ENCODE data around the gene FIGNL1.
A peak's percentile ranks its signal among the peaks of the same experiment; 100 is the strongest.
"Not testable (repeated sequence)": the region's sequence is repeated elsewhere in the genome, so short reads cannot be mapped to it uniquely, and the experiment has no call there.

The FIGNL1 gene

DNA sequence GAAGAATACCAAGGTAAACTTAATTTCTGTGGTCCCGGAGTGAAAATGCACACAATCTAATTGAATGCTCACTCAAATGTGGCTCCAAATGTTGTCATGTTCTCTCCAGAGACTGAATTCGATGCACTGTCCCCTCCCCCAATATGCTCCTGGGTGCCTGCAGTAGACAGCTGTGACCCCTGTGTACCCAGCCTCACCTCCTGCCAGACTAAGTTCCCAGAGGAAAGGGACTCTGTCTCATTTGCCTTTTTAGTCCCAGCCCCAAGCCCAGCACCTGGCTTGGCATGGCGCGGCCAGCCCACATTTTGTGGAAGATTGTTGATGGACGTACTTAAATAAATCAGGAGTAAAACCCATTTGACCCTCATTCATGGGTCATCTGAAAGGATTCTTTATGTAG is 21.8 kb upstream of the FIGNL1 start:
- DNase-seq (ENCODE audit: extremely low read depth in 1 of 2, low read depth in 1 of 2) = no peak

GRCh38 chr7:50470250-50471163 is 20.4 kb upstream of the FIGNL1 start:
- no peak for DNase-seq (ENCODE audit: extremely low read depth in 1 of 2, low read depth in 1 of 2)

DNA sequence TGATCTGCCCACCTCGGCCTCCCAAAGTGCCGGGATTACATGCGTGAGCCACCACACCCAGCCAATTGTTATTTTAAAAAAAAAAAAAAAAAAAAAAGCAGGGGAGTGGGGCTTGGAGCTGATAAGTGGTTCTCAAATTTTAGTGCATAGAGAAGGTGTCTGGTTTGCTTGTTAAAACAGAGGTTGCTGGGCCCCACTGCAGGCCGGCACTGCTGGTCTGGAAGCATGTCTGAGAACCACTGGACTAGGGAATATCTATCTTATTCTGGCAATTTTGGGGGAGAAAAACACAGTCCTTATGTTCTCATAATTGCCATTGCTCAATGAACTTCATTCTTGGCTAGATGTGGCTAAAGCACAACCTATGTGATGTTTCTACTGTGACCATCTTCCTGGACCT is 19.0 kb upstream of the FIGNL1 start:
- no peak for DNase-seq (ENCODE audit: extremely low read depth in 1 of 2, low read depth in 1 of 2)

GRCh38 chr7:50467817-50468610 is 17.9 kb upstream of the FIGNL1 start:
- peak; percentile 53 to 64 for DNase-seq (ENCODE audit: extremely low read depth in 1 of 2, low read depth in 1 of 2)

GRCh38 chr7:50466815-50467585 is 16.9 kb upstream of the FIGNL1 start:
- DNase-seq (ENCODE audit: extremely low read depth in 1 of 2, low read depth in 1 of 2) = no peak

DNA sequence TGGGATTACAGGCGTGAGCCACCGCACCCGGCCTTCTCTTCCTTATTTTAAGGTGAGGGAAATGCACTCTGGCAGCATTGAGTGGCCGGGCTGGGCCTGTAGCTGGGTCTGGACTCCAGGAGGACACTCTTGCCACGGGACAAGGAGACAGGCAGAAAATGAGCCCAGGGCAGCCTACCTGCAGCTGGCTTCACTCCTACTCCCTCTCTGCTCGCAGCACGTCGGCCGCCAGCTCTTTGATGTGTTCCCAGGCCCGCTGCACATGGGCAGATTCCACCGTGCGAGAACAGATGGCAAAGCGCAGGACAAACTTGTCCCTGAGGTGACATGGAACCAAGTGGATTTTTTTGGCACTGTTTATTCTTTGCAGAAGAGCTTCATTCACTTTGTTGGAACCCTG is 12.9 kb upstream of the FIGNL1 start:
- DNase-seq (ENCODE audit: extremely low read depth in 1 of 2, low read depth in 1 of 2) = no peak

GRCh38 chr7:50462361-50462760 is 12.2 kb upstream of the FIGNL1 start:
- no peak for DNase-seq (ENCODE audit: extremely low read depth in 1 of 2, low read depth in 1 of 2)

- DNase-seq (ENCODE audit: extremely low read depth in 1 of 2, low read depth in 1 of 2) = no peak
Observed at GRCh38 chr7:50461695-50462094, 11.5 kb upstream of the FIGNL1 start.

- DNase-seq (ENCODE audit: extremely low read depth in 1 of 2, low read depth in 1 of 2) = not testable (repeated sequence)
Observed at GRCh38 chr7:50459183-50459582, 9.0 kb upstream of the FIGNL1 start.

DNA sequence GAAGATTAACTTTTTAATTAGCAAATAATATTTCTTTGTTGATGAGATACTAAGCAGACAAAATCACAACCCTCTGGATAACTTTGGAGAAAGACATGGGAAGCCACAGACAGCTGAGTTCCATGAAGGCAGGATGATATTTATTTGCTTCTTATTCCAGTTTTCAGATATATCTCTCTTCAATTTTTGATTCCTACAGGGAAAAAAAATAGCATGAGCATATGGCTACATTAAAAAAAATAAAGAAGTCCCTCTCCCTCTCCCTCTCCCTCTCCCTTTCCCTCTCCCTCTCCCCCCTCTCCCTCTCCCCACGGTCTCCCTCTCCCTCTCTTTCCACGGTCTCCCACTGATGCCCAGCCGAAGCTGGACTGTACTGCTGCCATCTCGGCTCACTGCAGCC is 8.5 kb upstream of the FIGNL1 start:
- not testable (repeated sequence) for DNase-seq (ENCODE audit: extremely low read depth in 1 of 2, low read depth in 1 of 2)

GRCh38 chr7:50456371-50457123 is 6.4 kb upstream of the FIGNL1 start:
- DNase-seq (ENCODE audit: extremely low read depth in 1 of 2, low read depth in 1 of 2) = no peak

DNA sequence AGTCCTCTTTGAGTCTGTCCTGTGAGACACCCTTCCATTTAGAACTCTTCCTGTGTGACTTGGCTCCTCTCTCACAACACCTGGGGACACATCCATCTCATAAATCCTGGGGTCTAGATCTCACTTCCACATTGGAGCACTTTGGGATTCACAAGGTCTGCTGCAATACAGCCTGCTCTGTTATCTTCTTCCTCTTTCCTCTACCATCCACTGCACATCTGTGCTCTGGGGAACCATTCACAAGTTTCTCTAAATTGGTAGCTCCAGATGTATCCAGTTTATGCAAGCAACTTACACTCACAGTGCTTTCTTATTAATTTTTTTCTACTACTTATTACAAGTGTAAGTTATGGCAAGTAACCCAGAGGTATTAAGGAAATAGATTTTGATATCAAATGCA is 5.5 kb upstream of the FIGNL1 start:
- no peak for DNase-seq (ENCODE audit: extremely low read depth in 1 of 2, low read depth in 1 of 2)

DNA sequence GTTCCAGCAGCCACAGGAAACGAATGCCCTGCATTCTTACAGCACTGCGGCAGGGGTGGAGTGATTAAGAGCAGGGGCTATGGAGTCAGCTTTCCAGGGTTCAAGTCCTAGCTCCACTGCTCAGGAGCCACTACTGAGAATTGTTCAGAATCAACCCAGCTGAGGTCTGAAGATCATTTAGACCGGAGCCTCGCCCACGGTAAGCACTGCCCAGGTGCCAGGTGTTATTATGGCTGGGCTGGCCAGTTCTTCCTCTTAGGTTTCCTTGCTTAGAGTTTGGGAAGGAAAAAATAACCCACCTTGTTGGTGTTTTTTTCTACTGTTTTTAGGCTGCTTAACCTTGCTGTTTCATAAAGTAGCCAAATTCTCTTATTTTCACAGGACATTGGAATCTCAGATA is 4.8 kb upstream of the FIGNL1 start:
- DNase-seq (ENCODE audit: extremely low read depth in 1 of 2, low read depth in 1 of 2) = no peak

GRCh38 chr7:50450590-50451032 is 461 bp upstream of the FIGNL1 start:
- no peak for DNase-seq (ENCODE audit: extremely low read depth in 1 of 2, low read depth in 1 of 2)

DNA sequence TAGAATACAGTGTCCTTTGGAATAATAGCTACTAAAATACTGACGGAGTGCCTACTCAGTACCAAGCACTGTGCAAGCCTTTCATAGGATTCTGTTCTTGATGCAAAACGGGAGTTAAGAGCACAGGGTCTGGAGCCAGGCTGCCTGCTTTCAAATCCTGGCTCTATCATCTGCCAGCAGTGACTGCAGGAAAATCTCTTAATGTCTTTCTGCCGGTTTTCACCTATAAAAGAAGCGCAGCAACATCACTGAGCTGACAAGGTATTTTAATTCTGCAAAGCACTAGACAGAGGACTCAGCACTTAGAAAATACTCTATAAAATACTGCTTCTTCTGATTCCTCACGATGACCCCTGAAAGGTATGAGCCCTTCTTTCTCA is 659 bp downstream of the FIGNL1 start:
- no peak for DNase-seq (ENCODE audit: extremely low read depth in 1 of 2, low read depth in 1 of 2)

- no peak for DNase-seq (ENCODE audit: extremely low read depth in 1 of 2, low read depth in 1 of 2)
Observed at GRCh38 chr7:50448823-50449222, 1.3 kb downstream of the FIGNL1 start.

- peak in 1 of 2 donors; percentile 21 for DNase-seq (ENCODE audit: extremely low read depth in 1 of 2, low read depth in 1 of 2)
Observed at GRCh38 chr7:50446542-50446960, 3.6 kb downstream of the FIGNL1 start.

DNA sequence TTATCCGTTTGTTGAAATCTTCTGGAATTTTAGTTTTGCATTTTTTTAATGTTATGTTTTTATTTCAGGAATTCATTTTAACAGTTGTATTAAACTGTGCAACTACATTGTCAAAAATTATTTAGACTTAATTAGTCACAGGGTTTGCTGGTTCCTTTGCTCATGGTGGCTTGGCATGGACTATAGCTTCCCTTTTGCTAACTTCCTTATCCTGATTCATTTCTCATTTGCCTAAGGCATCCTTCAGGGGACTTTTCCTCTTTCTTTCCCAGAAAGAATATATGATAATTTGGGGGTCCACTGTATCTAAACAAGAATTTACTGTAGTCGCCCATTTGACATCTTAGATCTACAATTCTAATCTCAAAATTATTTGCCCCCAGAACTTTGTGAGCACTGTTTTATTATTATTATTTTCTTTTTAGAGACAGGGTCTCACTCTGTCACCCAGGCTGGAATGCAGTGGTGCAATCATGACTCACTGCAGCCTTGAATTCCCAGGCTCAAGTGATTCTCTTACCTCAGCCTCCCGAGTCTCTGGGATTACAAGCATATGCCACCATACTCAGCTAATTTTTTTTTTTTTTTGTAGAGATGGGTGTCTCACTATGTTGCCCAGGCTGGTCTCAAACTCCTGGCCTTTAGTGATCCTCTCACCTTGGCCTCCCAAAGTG is 13.9 kb downstream of the FIGNL1 start:
- no peak for DNase-seq (ENCODE audit: extremely low read depth in 1 of 2, low read depth in 1 of 2)

DNA sequence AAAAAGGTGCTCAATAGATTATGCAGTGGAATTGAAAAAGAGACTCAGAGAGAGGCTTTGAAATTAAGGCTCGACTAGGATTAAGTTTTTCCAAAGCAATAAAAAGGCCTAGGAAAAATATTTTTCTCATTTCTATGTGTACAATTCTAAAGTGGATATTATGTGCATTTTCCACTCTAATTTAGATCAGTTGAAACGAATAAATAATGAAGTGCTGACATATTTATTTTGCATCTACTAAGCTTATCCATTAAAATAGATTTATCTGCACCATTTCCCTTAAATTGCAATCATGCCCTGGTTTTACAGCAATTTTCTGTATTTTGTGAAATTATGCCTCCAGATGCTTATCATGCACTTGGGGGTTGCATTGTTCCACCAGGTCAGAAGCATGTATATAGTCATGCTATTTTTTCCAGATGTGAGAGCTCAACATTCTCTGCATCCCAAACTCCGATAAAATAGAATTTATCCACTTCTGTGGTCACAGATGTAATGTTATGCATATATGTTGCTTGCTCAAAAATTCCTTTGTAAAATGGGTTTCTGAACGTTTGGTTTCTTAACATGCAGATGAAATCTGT is 18.3 kb downstream of the FIGNL1 start:
- no peak for DNase-seq (ENCODE audit: extremely low read depth in 1 of 2, low read depth in 1 of 2)

- DNase-seq (ENCODE audit: extremely low read depth in 1 of 2, low read depth in 1 of 2) = no peak
Observed at GRCh38 chr7:50431316-50431715, 18.8 kb downstream of the FIGNL1 start.
